ENCODE measurements around the gene FRMPD4.

GRCh38 chrX:12716574-12716973 lies 578.3 kb downstream of the FRMPD4 start:
- TF ChIP-seq CTCF (IDR thresholded peaks at IDR 0.05) (no peak), POLR2AphosphoS5 (IDR thresholded peaks at IDR 0.05) (no peak), EP300 (IDR thresholded peaks at IDR 0.05) (no peak), POLR2A (IDR thresholded peaks at IDR 0.05; ENCODE audit: low read depth) (no peak)
